ENCODE measurements around the gene EPG5. TPM values are rescaled to one million over a fixed set of nuclear protein-coding genes. Genes with fewer than 3 reads are reported as not detected.
A peak's percentile ranks its signal among the peaks of the same experiment; 100 is the strongest.
"Not testable (repeated sequence)": the region's sequence is repeated elsewhere in the genome, so short reads cannot be mapped to it uniquely, and the experiment has no call there.

The EPG5 gene
- total and polyA plus RNA-seq, 7 experiments from 2014 or later: 6.3 to 54.8 (median 26.8) TPM

GRCh38 chr18:45826084-45826483 is 141.0 kb downstream of the EPG5 start:
- Histone ChIP-seq H3K4me1 (ENCODE audit: control insufficient read depth in 2 of 2, insufficient read depth in 2 of 2, low read length in 2 of 2) (peaks cover 0 to 9% of the 10 kb centered on the region in 2 donors), H3K27ac (ENCODE audit: low read depth, low read length) (no peak overlapping the region), H3K4me3 (ENCODE audit: low read length) (no peak overlapping the region), H3K36me3 (ENCODE audit: control insufficient read depth in 2 of 3, insufficient read depth in 3 of 3, low read length in 3 of 3) (no peaks in the 10 kb centered on the region), H3K27me3 (ENCODE audit: control insufficient read depth in 2 of 2, insufficient read depth in 2 of 2, low read length in 2 of 2) (no peaks in the 10 kb centered on the region), H3K9me3 (ENCODE audit: control insufficient read depth in 2 of 3, low read length in 3 of 3) (no peaks in the 10 kb centered on the region)
- DNase-seq (no peak), ATAC-seq (no peak)
- Mint-ChIP-seq H3K9me3 (peaks cover 0 to 11% (median 0%) of the 10 kb centered on the region in 11 donors), H3K27ac (no peak overlapping the region), H3K4me1 (peaks cover 16 to 35% (median 26%) of the 10 kb centered on the region in 7 donors), H3K27me3 (peaks cover 5 to 22% (median 10%) of the 10 kb centered on the region in 5 donors), H3K36me3 (peaks cover 0 to 3% (median 0%) of the 10 kb centered on the region in 5 donors), H3K4me3 (peak overlapping the region in 3 of 10 donors; percentile 19 to 52 (median 23))
- CTCF ChIA-PET: interaction anchor here (0.7 kb wide), 1 partner anchor 120 kb away, joined by 3 read pairs; no protein-coding TSS in a partner anchor
- POLR2A ChIA-PET: no interaction called here
- intact Hi-C loops (cut with micrococcal nuclease): no loop called here

GRCh38 chr18:45825258-45826044 is 141.7 kb downstream of the EPG5 start, which contains the start of gene SIGLEC15:
SIGLEC15 (plus strand) TSS chr18:45825675; CDS start chr18:45825729, 54 bp downstream.
- H3K27ac Mint-ChIP-seq: peak within 1 kb of the TSS in 5 of 9 donors; percentile 1 to 43 (median 39)

GRCh38 chr18:45821711-45822110 is 145.4 kb downstream of the EPG5 start:
- ChIA-PET POLR2A (no interaction called here), CTCF (no interaction called here)

More at GRCh38 chr18:45825258-45826044, 141.7 kb downstream of the EPG5 start, which contains the start of gene SIGLEC15:
- no peak within 1 kb of the TSS for H3K27ac ChIP-seq (ENCODE audit: low read depth, low read length)
- H3K4me3 ChIP-seq (ENCODE audit: low read length): no peak within 1 kb of the TSS
- CTCF ChIA-PET: interaction anchor here (0.7 kb wide), 1 partner anchor 120 kb away, joined by 3 read pairs; no protein-coding TSS in a partner anchor
- H3K9me3 ChIP-seq (ENCODE audit: control insufficient read depth in 2 of 3, low read length in 3 of 3): no peaks in the 10 kb centered on the region
- H3K4me1 ChIP-seq (ENCODE audit: control insufficient read depth in 2 of 2, insufficient read depth in 2 of 2, low read length in 2 of 2): peaks cover 0 to 9% of the 10 kb centered on the region in 2 donors
- H3K9me3 Mint-ChIP-seq: peaks cover 0 to 11% (median 0%) of the 10 kb centered on the region in 11 donors
- ATAC-seq (no peak), DNase-seq (no peak)
- intact Hi-C loops (cut with micrococcal nuclease): no loop called here
- peak within 1 kb of the TSS in 6 of 10 donors; percentile 19 to 52 (median 30) for H3K4me3 Mint-ChIP-seq
- H3K27me3 Mint-ChIP-seq: peaks cover 5 to 28% (median 11%) of the 10 kb centered on the region in 5 donors
- POLR2A ChIA-PET: no interaction called here
- H3K36me3 ChIP-seq (ENCODE audit: control insufficient read depth in 2 of 3, insufficient read depth in 3 of 3, low read length in 3 of 3): no peaks in the 10 kb centered on the region
- H3K4me1 Mint-ChIP-seq: peaks cover 16 to 35% (median 26%) of the 10 kb centered on the region in 7 donors
- peaks cover 0 to 3% (median 0%) of the 10 kb centered on the region in 5 donors for H3K36me3 Mint-ChIP-seq
- H3K27me3 ChIP-seq (ENCODE audit: control insufficient read depth in 2 of 2, insufficient read depth in 2 of 2, low read length in 2 of 2): no peaks in the 10 kb centered on the region

GRCh38 chr18:45821026-45821425 is 146.1 kb downstream of the EPG5 start:
- peaks cover 5 to 39% (median 11%) of the 10 kb centered on the region in 5 donors for H3K27me3 Mint-ChIP-seq
- H3K36me3 Mint-ChIP-seq: peaks cover 0 to 15% (median 0%) of the 10 kb centered on the region in 5 donors
- Histone ChIP-seq H3K27me3 (ENCODE audit: control insufficient read depth in 2 of 2, insufficient read depth in 2 of 2, low read length in 2 of 2) (no peaks in the 10 kb centered on the region), H3K27ac (ENCODE audit: low read depth, low read length) (no peak overlapping the region), H3K4me1 (ENCODE audit: control insufficient read depth in 2 of 2, insufficient read depth in 2 of 2, low read length in 2 of 2) (peaks cover 0 to 9% of the 10 kb centered on the region in 2 donors), H3K4me3 (ENCODE audit: low read length) (no peak overlapping the region), H3K9me3 (ENCODE audit: control insufficient read depth in 2 of 3, low read length in 3 of 3) (no peaks in the 10 kb centered on the region), H3K36me3 (ENCODE audit: control insufficient read depth in 2 of 3, insufficient read depth in 3 of 3, low read length in 3 of 3) (no peaks in the 10 kb centered on the region)
- no peak overlapping the region for H3K27ac Mint-ChIP-seq
- CTCF ChIA-PET: no interaction called here
- DNase-seq (no peak), ATAC-seq (no peak)
- H3K4me1 Mint-ChIP-seq: peaks cover 8 to 18% (median 14%) of the 10 kb centered on the region in 7 donors
- POLR2A ChIA-PET: no interaction called here
- no peak overlapping the region for H3K4me3 Mint-ChIP-seq
- peaks cover 0 to 21% (median 7%) of the 10 kb centered on the region in 11 donors for H3K9me3 Mint-ChIP-seq
- intact Hi-C loops (cut with micrococcal nuclease): no loop called here

More at GRCh38 chr18:45821711-45822110, 145.4 kb downstream of the EPG5 start:
- H3K4me3 ChIP-seq (ENCODE audit: low read length): no peak overlapping the region
- H3K27me3 ChIP-seq (ENCODE audit: control insufficient read depth in 2 of 2, insufficient read depth in 2 of 2, low read length in 2 of 2): no peaks in the 10 kb centered on the region
- no peaks in the 10 kb centered on the region for H3K36me3 ChIP-seq (ENCODE audit: control insufficient read depth in 2 of 3, insufficient read depth in 3 of 3, low read length in 3 of 3)
- H3K9me3 ChIP-seq (ENCODE audit: control insufficient read depth in 2 of 3, low read length in 3 of 3): no peaks in the 10 kb centered on the region
- H3K27ac Mint-ChIP-seq: no peak overlapping the region
- H3K27ac ChIP-seq (ENCODE audit: low read depth, low read length): no peak overlapping the region
- ATAC-seq: no peak
- H3K9me3 Mint-ChIP-seq: peaks cover 0 to 14% (median 4%) of the 10 kb centered on the region in 11 donors
- peaks cover 8 to 20% (median 16%) of the 10 kb centered on the region in 7 donors for H3K4me1 Mint-ChIP-seq
- no peak overlapping the region for H3K4me3 Mint-ChIP-seq
- no peak for DNase-seq
- H3K36me3 Mint-ChIP-seq: peaks cover 0 to 8% (median 0%) of the 10 kb centered on the region in 5 donors
- intact Hi-C loops (cut with micrococcal nuclease): no loop called here
- peaks cover 0 to 9% of the 10 kb centered on the region in 2 donors for H3K4me1 ChIP-seq (ENCODE audit: control insufficient read depth in 2 of 2, insufficient read depth in 2 of 2, low read length in 2 of 2)
- peaks cover 5 to 36% (median 11%) of the 10 kb centered on the region in 5 donors for H3K27me3 Mint-ChIP-seq

GRCh38 chr18:45820106-45820745 is 146.9 kb downstream of the EPG5 start:
- ChIA-PET CTCF (no interaction called here), POLR2A (no interaction called here)
- no peaks in the 10 kb centered on the region for H3K27me3 ChIP-seq (ENCODE audit: control insufficient read depth in 2 of 2, insufficient read depth in 2 of 2, low read length in 2 of 2)
- Mint-ChIP-seq H3K4me1 (peaks cover 3 to 11% (median 7%) of the 10 kb centered on the region in 7 donors), H3K4me3 (no peak overlapping the region), H3K27ac (no peak overlapping the region), H3K27me3 (peaks cover 5 to 39% (median 11%) of the 10 kb centered on the region in 5 donors), H3K36me3 (peaks cover 0 to 15% (median 3%) of the 10 kb centered on the region in 5 donors), H3K9me3 (peaks cover 0 to 25% (median 7%) of the 10 kb centered on the region in 11 donors)
- no peaks in the 10 kb centered on the region for H3K36me3 ChIP-seq (ENCODE audit: control insufficient read depth in 2 of 3, insufficient read depth in 3 of 3, low read length in 3 of 3)
- intact Hi-C loops (cut with micrococcal nuclease): no loop called here
- no peak overlapping the region for H3K27ac ChIP-seq (ENCODE audit: low read depth, low read length)
- no peak overlapping the region for H3K4me3 ChIP-seq (ENCODE audit: low read length)
- no peaks in the 10 kb centered on the region for H3K9me3 ChIP-seq (ENCODE audit: control insufficient read depth in 2 of 3, low read length in 3 of 3)
- peaks cover 0 to 1% of the 10 kb centered on the region in 2 donors for H3K4me1 ChIP-seq (ENCODE audit: control insufficient read depth in 2 of 2, insufficient read depth in 2 of 2, low read length in 2 of 2)
- DNase-seq (no peak), ATAC-seq (peak; percentile 58)

- Mint-ChIP-seq H3K36me3 (peaks cover 0 to 15% (median 3%) of the 10 kb centered on the region in 5 donors), H3K9me3 (peaks cover 0 to 25% (median 6%) of the 10 kb centered on the region in 11 donors), H3K27me3 (peaks cover 5 to 38% (median 11%) of the 10 kb centered on the region in 5 donors)
- POLR2A ChIA-PET; H3K4me3 Mint-ChIP-seq; CTCF ChIA-PET; ATAC-seq; H3K27ac Mint-ChIP-seq; H3K36me3 ChIP-seq (ENCODE audit: control insufficient read depth in 2 of 3, insufficient read depth in 3 of 3, low read length in 3 of 3); H3K4me3 ChIP-seq (ENCODE audit: low read length); H3K4me1 Mint-ChIP-seq; H3K27me3 ChIP-seq (ENCODE audit: control insufficient read depth in 2 of 2, insufficient read depth in 2 of 2, low read length in 2 of 2); intact Hi-C loops (cut with micrococcal nuclease); H3K4me1 ChIP-seq (ENCODE audit: control insufficient read depth in 2 of 2, insufficient read depth in 2 of 2, low read length in 2 of 2); H3K9me3 ChIP-seq (ENCODE audit: control insufficient read depth in 2 of 3, low read length in 3 of 3); DNase-seq; H3K27ac ChIP-seq (ENCODE audit: low read depth, low read length): not testable (repeated sequence)
Measured at GRCh38 chr18:45818765-45819164, 148.4 kb downstream of the EPG5 start.

Data from naive thymus-derived CD4-positive, alpha-beta T cell (primary cell).